Measurements from ENCODE around the gene GALNT10.

Gene GALNT10

DNA sequence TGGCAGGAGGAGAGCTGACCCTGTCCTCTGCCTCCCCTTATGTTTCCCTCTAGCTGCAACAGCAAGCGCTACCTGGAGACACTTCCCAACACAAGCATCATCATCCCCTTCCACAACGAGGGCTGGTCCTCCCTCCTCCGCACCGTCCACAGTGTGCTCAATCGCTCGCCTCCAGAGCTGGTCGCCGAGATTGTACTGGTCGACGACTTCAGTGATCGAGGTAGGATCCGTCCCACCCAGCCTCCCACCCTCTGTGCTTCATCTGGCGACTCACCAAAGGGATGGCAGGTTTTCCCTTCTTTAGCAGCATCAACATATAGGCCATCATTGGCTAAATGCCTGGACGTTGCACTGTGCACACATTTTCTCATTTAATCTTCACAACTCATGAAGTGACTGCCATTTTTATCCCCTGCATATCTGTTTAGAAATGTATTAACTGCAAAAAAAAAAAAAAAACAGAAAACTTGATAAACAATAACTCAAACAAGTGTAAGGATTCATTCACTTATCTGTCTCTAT, 139.0 kb downstream of the GALNT10 start:
- no peak for DNase-seq

DNA sequence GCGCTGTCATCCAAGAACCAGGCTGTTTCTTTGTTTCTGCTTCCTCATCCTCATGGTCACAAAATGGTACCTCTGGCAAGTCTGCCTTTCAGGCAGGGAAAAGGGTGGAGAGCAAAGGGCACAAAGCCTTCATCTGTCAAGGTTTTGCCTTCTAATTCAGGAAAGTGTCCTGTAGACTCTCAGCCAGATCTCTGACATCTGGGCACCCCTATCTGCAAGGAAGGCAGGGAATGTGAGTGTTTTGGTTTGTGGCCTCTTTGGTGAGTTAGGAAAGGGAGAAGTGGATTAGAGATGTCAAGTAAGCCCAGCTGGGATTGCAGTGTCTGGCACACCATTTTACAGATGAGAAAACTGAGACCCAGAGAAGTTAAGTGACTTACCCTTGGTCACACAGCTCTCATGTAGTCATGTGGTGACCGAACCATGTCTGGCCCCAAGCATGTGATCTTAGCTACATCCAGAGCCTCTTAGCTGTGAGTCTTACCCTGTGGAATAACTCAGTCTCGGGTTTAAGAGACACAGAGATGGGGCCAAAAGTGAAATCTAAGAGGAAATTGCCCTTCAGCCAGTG, 139.6 kb downstream of the GALNT10 start:
- no peak for DNase-seq

DNA sequence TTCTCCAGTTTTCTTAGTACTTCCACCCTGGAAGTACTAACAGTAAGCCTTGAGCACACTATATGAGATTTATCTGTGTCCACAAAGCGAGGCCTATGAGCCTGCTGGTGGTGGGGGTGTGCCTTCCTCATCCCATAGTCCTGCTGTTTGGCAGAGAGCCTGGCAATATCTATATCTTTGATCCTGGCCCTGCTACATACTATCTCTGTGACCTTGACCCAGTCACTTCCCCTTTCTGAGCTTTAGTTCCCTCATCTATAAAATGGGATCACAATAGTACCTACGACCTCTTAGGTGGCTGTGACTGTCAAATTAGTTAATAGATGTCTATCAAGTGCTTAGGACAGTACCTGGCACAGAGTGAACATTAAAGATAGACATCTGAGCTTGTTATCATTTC, 140.7 kb downstream of the GALNT10 start:
- DNase-seq, result no peak

DNA sequence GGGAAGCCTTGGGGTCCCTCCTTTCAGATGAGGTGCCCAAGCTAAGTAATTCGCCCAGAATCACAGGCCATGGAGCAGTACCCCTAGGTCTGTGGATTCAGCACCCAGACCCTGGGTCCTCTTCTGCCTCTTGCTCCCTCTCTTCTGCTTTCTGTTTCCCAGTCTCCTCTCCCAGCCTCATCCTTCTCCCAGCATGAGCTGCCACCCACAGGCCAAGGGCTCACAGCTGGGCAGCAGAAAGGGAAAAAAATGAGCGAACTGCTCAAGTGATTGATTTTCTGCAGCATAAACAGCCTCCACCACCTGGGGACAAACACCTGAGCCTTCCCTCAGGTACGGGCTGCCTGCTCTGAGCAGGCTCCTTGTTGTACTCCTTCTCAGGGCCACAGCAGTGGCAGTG, 141.4 kb downstream of the GALNT10 start:
- no peak for DNase-seq

DNA sequence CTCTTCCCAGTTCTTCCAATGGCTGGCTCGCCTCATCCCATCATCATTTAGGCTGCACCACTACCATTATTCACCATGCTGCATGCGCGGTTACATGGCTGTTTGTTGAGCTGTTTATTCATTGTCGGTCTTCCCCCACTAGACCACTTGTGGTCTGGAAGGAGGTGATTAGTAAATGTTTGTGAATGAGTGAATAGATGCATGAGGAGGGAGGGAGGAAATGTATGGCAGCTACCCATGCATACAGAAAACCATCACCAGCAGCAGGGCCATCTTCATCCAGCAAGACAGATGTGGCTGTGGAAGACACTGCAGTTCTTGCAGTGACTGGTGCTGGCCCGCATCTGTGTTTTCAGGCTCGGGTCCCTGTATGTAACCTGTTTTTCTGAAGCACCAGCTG, 141.9 kb downstream of the GALNT10 start:
- DNase-seq, result no peak

DNA sequence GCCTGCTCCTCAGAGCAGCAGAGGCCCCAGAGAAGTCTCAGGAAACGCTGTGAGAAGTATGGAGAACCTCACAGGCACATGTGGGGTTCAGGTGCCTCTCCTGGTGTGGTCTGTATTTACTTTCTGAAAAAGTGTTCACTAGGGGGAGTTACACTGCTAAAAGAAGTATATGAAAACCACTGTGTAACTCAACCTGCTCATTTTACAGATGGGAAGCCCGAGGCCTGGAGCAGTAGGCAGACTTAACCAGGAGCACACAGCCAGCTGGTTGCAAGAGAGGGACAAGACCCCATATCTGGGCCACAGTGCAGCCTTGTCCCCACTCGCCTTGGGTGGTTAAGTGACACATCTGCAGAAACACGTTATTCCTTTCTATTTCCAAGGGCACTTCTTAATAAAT, 142.5 kb downstream of the GALNT10 start:
- no peak for DNase-seq

DNA sequence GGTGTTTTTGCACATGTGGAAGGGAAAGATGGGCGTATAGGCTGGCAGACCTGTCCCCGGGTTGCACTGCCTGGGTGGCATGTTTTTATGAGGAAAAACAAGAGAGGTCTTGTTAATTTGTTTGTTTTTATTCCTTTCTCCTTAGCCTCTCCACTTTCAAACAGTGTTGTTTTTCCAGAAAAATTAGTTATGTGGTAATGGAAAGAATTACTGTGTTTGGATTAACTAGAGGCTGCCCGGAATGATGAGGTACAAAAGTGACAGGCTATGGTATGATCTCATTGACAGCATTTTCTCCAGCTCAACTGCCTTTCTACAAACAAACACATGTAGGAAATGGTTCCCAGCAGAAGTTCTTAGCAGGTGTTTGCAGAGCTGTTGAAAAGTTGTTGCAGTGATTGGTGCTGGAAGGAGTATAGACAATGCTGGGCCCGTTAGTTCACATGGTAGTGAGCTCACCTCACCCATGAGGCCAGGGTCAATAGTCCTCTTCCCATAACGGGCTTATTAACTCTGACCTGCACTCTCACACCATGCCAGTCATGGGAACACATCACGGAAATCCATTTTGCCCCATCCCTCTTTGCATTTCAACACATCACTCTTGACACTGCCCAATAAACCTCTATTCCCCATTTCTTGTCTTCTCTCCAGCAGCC, 144.0 kb downstream of the GALNT10 start:
- no peak for DNase-seq

DNA sequence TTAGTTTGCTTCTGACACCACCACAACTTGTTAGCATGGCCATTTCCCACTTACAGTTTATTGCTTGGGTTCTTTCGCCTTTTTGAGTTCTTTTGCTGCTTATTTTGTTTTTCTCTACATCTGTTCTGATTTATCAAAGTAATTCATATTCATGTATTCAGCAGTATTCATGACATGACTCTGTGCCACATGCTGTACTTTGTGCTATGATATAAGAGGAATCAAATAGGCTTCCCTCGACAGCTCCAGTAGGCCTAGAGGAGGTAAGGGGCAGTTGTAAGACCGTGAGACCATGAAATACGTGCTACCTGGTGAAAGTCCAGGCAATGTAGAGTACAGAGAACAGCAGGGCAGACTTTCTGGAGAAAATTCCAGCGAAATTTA, 144.5 kb downstream of the GALNT10 start:
- no peak for DNase-seq

DNA sequence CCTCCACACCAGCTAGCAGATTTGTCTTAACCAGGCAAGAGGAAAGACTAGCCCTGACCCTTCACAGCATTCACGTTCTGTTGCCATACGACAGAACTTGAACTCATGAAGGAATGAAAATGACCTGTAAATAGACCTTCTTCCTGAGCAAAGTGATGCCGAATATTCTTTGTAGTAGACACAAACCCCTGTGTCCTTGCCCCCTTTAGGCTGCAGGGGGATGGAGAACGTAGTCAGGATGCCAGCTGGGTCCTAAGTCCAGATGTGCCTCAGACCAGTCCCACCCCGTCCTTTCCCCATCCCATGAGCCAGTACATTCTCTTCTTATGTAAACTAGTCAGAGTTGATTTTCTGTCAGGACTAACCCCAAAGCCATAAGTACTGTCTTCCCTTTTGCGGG, 151.1 kb downstream of the GALNT10 start:
- DNase-seq, result no peak

DNA sequence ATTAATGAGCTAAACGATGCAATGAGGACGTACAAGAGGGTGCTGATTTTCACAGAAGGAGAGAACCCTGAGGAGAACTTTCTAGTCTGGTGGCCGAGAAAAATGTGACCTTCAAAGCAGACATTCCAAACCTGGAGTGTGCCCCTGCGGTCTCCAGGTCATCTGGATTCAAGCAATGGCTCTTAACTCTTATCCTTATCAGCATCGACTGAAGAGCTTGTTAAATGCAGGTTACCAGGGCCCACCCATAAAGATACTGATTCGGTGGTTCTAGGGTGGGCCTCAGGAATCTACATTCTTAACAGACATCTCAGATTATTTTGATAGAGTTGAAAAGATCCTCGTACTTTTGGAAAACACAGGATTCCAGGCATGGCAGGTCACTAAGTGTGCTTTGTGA, 151.7 kb downstream of the GALNT10 start:
- no peak for DNase-seq

DNA sequence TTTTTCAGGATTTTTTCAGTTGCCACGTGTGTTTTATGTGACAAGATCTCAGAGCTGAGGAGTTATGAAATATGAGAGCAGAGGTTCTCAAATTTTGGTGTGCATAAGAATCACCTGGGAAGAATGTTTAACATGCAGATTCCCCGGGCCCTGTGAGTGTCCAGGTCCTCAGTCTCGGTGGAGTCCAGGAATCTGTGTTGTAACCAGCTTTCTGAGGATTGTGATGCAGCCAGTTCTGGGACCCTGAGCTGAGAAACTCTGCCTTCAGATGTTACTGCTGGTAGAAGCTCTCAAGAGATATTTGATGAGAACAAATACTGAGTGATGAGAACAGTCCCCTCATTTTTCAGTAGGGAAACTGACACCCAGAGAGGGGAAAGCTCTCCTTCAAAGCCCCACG, 152.4 kb downstream of the GALNT10 start:
- no peak for DNase-seq

DNA sequence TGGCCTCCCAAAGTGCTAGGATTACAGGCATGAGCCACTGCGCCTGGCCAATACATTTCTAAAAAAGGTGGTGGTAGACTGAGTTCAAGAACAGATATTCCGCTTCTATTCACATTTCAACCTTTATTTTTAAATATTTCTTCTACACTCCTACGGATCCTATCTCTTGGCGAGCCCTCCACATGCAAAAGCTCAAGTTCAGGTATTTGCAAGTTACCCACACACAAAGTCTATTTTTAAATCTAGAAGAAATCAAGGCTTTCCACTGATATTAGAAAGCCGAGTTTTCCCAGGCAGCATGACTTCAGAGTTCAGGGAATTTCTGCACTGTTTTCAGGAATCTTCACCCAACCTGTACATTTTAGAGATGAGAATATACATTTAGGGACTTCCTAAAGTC, 153.9 kb downstream of the GALNT10 start:
- DNase-seq, result no peak

DNA sequence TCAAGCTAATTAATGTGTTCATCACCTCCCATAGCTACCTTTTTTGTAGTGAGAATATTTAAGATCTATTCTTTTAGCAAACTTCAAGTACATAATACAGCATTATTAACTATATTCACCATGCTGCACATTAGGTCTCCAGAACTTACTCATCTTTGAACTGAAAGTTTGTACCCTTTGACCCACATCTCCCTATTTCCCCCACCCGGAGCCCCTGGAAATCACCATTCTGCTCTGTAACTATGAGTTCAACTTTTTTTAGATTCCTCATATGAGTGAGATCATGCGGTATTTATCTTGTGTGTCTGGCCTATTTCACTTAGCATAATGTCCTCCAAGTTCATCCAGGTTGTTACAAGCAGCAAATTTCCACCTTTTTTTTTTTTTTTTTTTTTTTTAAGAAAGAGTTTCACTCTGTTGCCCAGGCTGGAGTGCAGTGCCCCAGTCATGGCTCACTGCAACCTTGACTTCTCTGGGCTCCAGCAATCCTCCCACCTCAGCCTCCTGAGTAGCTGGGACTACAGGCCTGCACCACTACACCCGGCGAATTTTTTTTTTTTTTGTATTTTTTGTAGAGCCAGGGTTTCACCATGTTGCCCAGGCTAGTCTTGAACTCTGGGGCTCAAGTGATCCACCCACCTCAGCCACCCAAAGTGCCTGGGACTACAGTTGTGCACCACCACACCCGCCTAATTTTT, 154.9 kb downstream of the GALNT10 start:
- no peak for DNase-seq

DNA sequence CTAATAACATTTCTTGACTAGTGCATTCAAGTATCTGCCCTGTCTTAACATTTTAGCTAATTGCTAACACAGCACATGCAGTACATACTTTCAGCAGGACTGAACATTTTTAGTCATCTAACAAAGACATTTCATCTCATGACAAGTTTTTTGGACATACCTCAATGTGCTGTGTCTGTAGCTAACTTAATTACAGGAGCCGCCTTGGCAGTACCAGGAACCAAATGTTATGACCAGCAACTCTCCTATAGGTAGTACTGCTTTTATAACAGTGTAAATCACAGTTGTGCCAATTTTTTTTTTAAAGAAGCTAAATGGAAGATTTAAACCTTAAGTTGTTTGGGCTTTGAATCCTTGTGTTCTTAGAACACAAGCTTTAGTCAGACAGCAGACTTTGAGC, 155.9 kb downstream of the GALNT10 start:
- DNase-seq, result no peak

DNA sequence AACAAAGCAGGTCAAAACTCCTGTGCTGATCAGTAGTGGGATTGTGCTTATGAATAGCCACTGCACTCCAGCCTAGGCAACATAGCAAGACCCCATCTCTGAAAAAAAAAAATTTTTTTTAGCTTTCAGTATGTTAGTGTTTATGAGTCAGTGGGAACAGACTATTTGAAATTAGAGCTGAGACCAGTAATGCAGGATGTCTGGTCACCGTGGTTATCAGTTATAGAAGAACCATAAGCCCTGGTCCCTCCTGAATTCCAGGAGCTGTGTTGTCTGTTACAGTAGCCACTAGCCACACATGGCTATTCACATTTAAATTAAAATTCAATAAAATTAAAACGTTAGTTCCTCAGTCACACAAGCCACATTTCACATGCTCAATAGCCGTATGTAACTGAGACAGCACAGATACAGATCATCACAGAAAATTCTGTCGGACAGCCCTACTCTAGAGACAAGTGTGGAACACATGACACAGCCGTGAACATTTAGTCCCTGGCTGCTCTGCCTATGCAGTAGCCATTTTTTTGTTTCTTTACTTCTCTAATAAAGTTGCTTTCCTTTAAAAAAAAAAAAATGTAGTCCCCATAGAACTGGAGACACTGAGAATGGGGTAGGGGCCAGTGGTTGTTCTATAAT, 159.2 kb downstream of the GALNT10 start:
- DNase-seq, result no peak

DNA sequence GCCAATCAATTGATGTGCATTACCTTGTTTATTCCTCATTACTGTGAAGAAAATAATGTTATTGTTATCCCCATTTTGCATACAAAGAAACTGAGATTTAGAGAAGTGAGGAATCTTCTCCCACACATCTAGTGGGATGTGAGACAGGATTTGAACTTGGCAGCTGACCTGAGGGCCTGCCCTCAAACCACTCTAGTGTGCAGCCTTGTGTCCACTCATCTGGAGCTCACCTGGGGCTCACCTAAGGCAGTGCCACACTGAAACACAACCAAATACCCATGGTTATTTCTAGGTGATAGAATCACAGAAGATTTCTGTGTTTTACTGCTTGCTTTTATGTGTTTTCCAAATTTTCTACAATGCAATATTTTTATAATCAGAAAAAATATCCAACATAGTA, 160.6 kb downstream of the GALNT10 start:
- no peak for DNase-seq

DNA sequence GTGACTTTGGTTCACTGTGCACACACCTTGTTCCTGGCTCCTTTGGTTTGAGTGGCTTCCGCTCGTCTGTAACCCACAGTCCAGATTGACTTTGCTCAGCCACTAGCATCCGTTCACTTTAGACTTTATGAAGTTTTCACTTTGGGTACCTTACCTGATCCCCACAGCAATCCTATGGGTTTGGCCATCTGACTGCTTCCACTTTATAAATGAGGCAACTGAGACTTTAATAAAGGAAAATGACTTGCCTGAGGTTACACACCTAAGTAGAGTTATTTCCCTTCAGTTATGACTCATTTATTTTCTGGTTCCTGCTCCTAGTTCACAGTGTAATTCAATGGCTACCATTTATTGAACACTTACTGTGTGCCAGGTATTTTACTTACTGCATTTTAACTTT, 161.0 kb downstream of the GALNT10 start:
- no peak for DNase-seq

DNA sequence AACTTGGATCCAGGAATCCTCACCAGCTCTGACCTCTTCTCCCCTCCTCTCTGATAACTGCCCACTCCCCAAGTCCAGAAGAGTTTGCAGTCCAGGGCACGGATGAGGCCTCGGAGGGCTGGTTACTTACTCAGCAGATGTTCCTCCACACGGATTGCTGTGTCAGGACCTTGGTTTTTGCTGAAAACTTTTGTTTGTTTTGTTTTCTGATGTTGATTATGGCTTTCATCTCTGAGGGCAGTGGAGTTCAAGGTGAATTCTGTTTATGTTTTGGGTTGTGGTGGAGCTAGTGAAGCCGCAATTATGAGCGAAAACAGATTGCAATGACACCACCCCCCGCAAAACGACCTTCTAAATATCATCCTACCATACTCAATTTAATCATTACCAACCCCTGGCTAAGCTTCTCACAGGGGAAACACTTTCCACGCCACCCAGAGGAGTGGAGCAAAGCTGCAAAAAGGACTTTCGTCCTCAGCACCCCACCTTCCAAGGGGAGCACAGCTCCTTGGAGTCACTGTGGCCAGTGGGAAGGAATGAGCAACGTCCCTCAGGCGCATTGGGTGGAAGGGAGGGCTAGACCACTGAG, 162.5 kb downstream of the GALNT10 start:
- DNase-seq, result no peak

DNA sequence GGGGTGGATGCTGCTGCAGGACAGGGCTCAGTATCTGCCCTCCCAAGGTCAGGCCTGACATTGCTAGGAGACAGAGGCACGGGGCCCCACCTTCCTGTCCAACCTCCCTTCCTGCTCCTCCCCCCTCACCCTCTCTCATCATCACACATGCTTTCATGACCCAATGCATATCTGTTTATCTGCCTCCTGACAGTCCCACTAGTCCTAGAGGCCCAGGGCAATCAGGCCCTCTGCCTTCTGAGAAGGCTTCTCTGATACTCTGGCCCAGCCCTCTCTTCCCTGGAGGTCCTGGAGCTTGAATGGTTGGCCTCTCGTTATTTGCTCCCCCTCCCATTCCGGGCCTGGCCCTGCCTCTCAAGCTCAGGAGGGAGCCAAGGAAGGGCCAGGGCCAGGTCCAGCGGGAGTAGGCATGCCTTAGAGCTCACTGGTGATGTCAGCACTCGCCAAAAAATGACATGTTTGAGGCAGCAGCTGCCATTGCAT, 164.6 kb downstream of the GALNT10 start:
- DNase-seq, result no peak

DNA sequence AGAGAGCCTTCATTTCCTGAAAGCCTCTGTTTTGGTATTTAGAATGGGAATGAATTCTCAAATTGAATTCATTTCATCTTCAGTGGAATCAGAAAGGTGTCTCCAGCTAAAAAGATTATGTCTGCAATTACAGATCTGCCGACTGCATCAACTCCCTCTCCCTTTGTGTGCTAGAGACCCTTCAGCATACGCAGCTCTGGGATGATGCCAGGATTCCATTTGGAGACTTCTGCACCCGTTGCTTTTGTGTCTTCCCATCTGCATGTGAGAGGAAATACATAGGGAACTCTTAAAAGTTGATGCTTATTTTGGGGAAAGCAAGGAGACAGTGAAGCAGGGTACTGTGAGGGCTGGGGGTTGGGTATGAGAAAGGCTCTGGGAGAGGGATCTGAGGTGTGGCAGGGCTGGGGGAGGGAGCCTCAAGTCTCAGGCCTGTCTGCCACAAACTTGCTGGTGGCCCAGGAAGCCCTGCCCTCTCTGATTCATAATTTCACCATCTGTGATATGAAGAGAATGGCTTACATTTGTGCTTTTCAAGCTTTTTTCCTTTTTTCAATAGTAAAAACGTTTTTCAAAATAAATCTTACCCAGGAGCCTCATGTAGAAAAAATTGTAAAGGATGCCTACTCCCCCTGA, 165.6 kb downstream of the GALNT10 start:
- no peak for DNase-seq

DNA sequence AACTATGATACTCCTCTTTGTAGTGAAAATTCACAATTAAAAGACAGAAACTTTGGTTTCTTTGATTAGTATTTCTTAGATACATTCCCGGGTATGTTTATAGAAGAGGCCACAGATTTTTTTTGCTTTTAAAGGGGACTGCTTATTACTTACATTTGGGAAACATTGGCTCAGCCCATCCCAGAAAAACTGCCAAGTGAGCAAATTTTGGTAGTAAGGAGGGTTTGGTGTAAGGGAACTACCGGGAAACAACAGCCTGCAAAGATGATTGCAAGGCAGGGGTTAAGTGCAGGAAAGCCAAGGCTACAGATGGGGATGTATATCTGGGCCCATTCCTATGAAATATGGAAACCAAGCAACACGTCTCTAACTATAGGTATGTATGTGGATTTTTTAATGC, 166.4 kb downstream of the GALNT10 start:
- DNase-seq, result no peak

DNA sequence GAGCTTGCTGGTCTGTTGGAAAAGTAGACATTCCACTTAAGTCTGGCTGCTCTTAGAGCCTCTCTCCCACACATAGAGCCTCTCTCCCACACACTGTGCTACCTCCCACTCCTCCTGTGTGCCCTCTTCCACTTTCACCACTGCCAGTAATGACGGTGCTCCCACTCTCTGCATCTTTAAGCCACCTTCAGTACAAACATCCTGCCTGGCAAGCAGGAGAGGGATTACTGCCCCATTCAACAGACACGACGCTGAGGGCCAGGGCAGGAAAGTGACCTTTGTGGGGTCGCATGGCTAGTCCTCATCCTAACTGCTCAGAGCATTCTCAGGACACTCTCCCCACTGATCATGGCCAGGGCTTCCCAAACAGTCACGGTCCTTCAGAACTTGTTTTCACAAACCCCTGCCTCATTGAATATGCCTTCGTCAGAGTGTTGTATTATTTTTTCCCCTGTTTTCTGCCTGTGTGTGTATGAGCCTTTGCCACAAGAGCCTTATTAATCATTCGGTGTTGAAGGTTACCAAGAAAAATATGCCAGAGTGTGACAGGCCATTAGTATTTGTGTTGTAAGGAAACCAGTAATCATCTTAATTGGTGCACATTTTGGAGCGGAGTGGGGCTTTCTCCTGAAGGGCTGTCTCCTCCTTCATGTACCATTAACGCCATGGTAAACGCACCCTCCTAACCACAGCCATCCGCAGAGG, 168.1 kb downstream of the GALNT10 start:
- no peak for DNase-seq

Data from inflammatory macrophage treated with lipopolysaccharide for 1 hour (primary cell).